Activated CD8-positive, alpha-beta memory T cell treated with anti-CD3 and anti-CD28 coated beads for 1 hour (primary cell): ENCODE measurements around the gene CIDEA.
"Not testable (repeated sequence)": the region's sequence is repeated elsewhere in the genome, so short reads cannot be mapped to it uniquely, and the experiment has no call there.

Experiments
- DNase-seq, 2 donors: peaks; one replicate each; pipeline ENCODE4 v3.0.0-alpha.2; 2020; ENCODE audit warnings: low read depth in 1 of 2; ENCODE audit errors: extremely low read depth in 1 of 2

Gene CIDEA

GRCh38 chr18:12254136-12254819 lies at the start of gene CIDEA:
Gene CIDEA, plus strand, starts transcription at chr18:12254361. Its CDS starts 23 bp downstream, at chr18:12254384.
- no peak for DNase-seq

GRCh38 chr18:12208296-12209153 lies 45.6 kb upstream of the CIDEA start:
- DNase-seq = not testable (repeated sequence)

- not testable (repeated sequence) for DNase-seq
Observed at GRCh38 chr18:12212308-12212707, 41.9 kb upstream of the CIDEA start.

GRCh38 chr18:12214296-12215005 lies 39.7 kb upstream of the CIDEA start:
- not testable (repeated sequence) for DNase-seq

GRCh38 chr18:12216471-12216870 lies 37.7 kb upstream of the CIDEA start:
- DNase-seq = not testable (repeated sequence)

- not testable (repeated sequence) for DNase-seq
Observed at GRCh38 chr18:12218603-12219002, 35.6 kb upstream of the CIDEA start.

GRCh38 chr18:12222041-12222440 lies 32.1 kb upstream of the CIDEA start:
- DNase-seq = not testable (repeated sequence)

- not testable (repeated sequence) for DNase-seq
Observed at GRCh38 chr18:12223326-12223725, 30.8 kb upstream of the CIDEA start.

- not testable (repeated sequence) for DNase-seq
Observed at GRCh38 chr18:12226807-12227206, 27.4 kb upstream of the CIDEA start.

GRCh38 chr18:12227399-12228186 lies 26.6 kb upstream of the CIDEA start:
- DNase-seq = not testable (repeated sequence)

GRCh38 chr18:12228308-12228707 lies 25.9 kb upstream of the CIDEA start:
- DNase-seq = not testable (repeated sequence)

- not testable (repeated sequence) for DNase-seq
Observed at GRCh38 chr18:12230561-12230960, 23.6 kb upstream of the CIDEA start.

- no peak for DNase-seq
Observed at GRCh38 chr18:12231040-12231882, 22.9 kb upstream of the CIDEA start.

- DNase-seq = no peak
Observed at GRCh38 chr18:12231986-12232385, 22.2 kb upstream of the CIDEA start.

GRCh38 chr18:12233378-12233777 lies 20.8 kb upstream of the CIDEA start:
- DNase-seq = no peak

GRCh38 chr18:12234451-12235190 lies 19.5 kb upstream of the CIDEA start:
- no peak for DNase-seq

- no peak for DNase-seq
Observed at GRCh38 chr18:12236141-12236540, 18.0 kb upstream of the CIDEA start.

- peak in 1 of 2 donors; percentile 38 for DNase-seq
Observed at GRCh38 chr18:12236934-12237832, 17.0 kb upstream of the CIDEA start.
